ENCODE results near the gene MAIP1. TPM values are rescaled to one million over a fixed set of nuclear protein-coding genes. Genes with fewer than 3 reads are reported as not detected.

MAIP1 gene
- total RNA-seq, 1 donor from 2014 or later: 13.1 TPM

DNA sequence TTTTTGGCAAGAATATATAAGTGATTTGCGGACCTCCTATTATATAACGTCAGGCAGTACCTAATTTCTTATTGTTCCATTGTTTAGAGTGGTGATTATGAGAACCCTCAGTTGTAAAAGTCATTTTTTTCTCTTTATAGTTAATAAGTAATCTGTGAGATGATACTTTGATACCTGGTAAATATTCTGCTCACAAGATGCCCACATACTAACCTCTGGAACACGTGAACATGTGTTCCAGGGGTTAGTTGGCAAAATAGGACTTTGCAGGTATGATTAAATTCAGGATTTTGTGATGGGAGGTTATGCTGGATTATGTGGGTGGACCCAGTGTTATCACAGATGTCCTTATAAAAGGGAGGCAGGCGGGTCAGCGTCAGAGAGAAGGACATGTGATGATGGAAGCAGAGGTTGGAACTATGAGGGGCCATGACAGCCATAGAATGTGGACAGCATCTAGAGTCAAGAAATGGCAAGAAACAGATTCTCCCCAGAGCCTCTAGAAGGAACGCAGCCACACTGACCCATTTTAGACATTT, 16.8 kb downstream of the MAIP1 start:
- DNase-seq: no peak
- no peak for ATAC-seq
- intact Hi-C loops (cut with DNase I): no loop called here
- Histone ChIP-seq H3K4me3 (no peak overlapping the region), H3K9me3 (no peaks in the 10 kb centered on the region), H3K4me1 (no peaks in the 10 kb centered on the region), H3K27me3 (no peaks in the 10 kb centered on the region), H3K27ac (no peak overlapping the region), H3K36me3 (no peaks in the 10 kb centered on the region)
- TF ChIP-seq, protein P1, sequence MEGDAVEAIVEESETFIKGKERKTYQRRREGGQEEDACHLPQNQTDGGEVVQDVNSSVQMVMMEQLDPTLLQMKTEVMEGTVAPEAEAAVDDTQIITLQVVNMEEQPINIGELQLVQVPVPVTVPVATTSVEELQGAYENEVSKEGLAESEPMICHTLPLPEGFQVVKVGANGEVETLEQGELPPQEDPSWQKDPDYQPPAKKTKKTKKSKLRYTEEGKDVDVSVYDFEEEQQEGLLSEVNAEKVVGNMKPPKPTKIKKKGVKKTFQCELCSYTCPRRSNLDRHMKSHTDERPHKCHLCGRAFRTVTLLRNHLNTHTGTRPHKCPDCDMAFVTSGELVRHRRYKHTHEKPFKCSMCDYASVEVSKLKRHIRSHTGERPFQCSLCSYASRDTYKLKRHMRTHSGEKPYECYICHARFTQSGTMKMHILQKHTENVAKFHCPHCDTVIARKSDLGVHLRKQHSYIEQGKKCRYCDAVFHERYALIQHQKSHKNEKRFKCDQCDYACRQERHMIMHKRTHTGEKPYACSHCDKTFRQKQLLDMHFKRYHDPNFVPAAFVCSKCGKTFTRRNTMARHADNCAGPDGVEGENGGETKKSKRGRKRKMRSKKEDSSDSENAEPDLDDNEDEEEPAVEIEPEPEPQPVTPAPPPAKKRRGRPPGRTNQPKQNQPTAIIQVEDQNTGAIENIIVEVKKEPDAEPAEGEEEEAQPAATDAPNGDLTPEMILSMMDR (IDR thresholded peaks at IDR 0.05): no peak

DNA sequence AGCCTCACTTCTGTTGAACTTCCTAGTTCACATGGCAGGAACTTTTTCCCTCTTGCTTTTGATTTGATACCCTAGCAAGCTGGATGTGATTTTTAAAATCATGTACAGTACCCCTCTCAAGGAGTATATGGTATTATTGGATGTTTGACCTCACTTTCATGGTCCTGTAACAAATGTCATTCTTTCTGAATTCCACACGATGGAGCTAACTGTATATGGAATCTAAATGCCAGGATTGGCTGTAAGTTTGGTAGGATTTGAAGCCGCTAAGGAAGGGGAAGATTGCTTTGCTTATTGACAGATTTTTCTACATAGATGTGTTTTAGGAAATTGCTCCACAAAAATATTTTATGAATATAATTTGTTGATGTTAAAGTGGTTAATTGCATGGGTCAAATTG, 18.3 kb downstream of the MAIP1 start:
- Histone ChIP-seq H3K9me3 (no peaks in the 10 kb centered on the region), H3K4me3 (no peak overlapping the region), H3K27me3 (no peaks in the 10 kb centered on the region), H3K4me1 (no peaks in the 10 kb centered on the region), H3K27ac (no peak overlapping the region), H3K36me3 (no peaks in the 10 kb centered on the region)
- intact Hi-C loops (cut with DNase I): no loop called here
- DNase-seq: no peak
- TF ChIP-seq, protein P1 (IDR thresholded peaks at IDR 0.05): peak; percentile 49
- peak; percentile 67 for ATAC-seq

DNA sequence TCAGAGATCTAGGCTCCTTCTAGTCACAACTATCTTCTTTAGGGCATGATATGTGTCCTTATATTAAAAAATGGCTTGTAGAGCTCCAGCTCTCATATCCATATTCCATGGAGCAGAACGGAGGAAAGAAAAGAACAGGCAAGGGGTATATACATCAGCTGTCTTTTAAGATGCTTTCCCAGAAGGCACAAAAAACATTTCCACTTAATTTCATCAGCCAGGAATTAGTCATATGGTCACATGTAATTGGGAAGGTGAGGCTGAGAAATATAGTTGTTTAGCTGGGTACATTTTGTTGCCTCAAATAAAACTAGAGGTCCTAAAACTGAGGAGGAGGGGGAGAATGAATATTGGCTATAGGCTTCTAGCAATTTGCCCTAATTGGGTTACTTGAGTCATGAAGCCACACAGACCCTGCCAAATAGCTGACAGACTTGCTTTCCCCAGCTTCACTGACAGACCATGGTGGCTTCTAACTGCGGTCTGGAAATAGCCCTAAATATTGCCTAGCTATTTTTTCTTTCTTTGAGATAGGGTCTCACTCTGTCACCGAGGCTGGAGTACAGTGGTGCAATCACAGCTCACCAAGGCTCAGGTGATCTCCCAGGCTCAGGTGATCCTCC, 20.0 kb downstream of the MAIP1 start:
- peaks cover 4% of the 10 kb centered on the region for H3K4me1 ChIP-seq
- H3K36me3 ChIP-seq: no peaks in the 10 kb centered on the region
- ATAC-seq (no peak), DNase-seq (no peak)
- H3K4me3 ChIP-seq: no peak overlapping the region
- no peaks in the 10 kb centered on the region for H3K27me3 ChIP-seq
- intact Hi-C loops (cut with DNase I): no loop called here
- H3K9me3 ChIP-seq: no peaks in the 10 kb centered on the region
- TF ChIP-seq, protein P1 (IDR thresholded peaks at IDR 0.05): no peak
- no peak overlapping the region for H3K27ac ChIP-seq

DNA sequence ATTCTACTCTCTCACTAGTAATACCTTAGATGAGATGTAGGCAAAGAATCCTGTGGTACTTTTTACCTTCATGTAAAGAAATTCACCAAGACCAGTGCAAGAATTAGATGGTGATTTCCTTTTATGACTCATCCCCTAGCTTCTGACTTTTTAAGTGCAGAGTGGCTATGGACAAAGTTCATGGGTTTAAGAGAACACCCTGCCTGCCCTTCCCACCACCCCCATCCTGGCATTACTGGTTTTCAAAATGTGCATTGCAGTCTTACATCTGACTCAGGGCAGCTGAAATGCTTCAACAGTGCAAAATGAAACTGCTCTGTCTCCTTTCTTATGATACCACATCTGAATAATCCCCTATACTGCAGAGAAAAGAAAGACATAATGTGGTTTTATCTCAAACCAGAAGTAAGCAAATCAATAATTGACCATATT, 22.6 kb downstream of the MAIP1 start:
- H3K4me1 ChIP-seq: peaks cover 4% of the 10 kb centered on the region
- no peaks in the 10 kb centered on the region for H3K36me3 ChIP-seq
- intact Hi-C loops (cut with DNase I): no loop called here
- DNase-seq (no peak), ATAC-seq (peak; percentile 68)
- H3K9me3 ChIP-seq: no peaks in the 10 kb centered on the region
- H3K27me3 ChIP-seq: no peaks in the 10 kb centered on the region
- no peak overlapping the region for H3K4me3 ChIP-seq
- TF ChIP-seq, protein P1 (IDR thresholded peaks at IDR 0.05): no peak
- H3K27ac ChIP-seq: no peak overlapping the region

DNA sequence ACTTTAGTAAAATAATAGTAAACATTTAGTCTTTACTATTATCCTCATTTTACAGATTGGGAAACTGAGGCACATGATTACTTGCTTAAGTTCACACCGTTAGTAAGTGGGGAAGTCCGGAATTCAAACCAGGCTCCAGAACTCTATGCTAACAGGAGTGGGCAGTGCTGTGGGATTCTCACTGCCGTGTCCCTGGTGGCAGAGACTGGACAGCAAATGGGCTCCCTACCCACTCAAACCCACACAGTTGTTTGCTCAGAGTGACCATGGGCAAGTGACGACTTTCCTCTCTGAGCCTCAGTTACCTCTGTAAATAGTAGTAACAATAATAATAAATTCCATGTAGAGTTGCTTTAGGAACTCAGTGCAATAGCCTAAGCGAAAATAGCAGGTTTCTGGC, 24.0 kb downstream of the MAIP1 start:
- H3K4me3 ChIP-seq: no peak overlapping the region
- no peak overlapping the region for H3K27ac ChIP-seq
- ATAC-seq (peak; percentile 51), DNase-seq (no peak)
- H3K27me3 ChIP-seq: no peaks in the 10 kb centered on the region
- intact Hi-C loops (cut with DNase I): no loop called here
- H3K4me1 ChIP-seq: peaks cover 4% of the 10 kb centered on the region
- H3K36me3 ChIP-seq: no peaks in the 10 kb centered on the region
- TF ChIP-seq, protein P1 (IDR thresholded peaks at IDR 0.05): no peak
- H3K9me3 ChIP-seq: no peaks in the 10 kb centered on the region

All from upper lobe of right lung (tissue), 1 donor.